ENCODE measurements around the gene IRF2BPL.
"Not testable (repeated sequence)": the region's sequence is repeated elsewhere in the genome, so short reads cannot be mapped to it uniquely, and the experiment has no call there.

Gene IRF2BPL

DNA sequence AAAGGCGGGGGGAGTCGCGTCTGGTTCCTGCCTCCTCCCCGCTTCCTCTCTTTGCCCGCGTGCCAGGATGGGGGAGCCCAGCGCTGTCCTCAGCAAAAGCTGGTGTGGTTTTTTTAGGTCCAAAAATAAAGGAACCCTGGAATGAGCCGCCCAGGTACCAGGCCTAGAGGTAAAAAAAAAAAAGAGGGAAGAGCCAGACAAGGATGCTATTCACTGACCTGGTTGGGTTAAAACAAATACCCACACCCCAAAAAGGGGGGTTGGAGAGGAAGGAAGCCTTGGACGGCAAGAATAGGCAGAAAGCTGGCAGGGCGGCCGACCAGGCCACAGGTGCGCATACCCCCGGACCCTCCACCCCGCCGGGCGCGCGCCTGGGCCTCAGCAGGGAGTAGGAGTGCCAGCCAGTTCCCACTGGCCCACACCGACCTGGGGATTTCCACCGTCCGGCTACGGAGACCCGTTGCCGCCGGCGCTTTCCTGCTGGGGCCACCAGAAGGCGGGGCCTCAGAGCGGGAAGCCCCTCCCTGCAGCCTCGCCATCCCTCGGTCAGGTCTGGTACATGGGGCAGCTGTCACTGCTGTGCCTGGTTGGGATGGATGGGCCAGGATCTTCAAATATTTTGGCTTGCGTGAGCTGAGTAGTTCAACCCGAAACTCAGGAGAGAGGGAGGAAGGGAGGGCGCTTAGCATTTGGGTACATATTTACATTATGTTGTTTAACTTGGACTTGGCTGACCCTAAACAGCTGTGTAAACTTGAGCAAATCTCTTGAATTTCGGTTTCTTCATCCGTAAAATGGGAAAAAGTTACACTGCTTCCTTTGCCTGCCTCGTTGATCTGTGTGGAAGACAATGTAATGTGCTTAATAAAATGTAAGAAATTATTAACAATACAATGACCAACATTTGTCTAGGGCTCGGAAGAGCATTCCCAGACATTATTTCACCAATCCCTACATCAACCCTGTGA is 5.4 kb upstream of the IRF2BPL start:
- DNase-seq (ENCODE audit: low spot score), result peak; percentile 80

DNA sequence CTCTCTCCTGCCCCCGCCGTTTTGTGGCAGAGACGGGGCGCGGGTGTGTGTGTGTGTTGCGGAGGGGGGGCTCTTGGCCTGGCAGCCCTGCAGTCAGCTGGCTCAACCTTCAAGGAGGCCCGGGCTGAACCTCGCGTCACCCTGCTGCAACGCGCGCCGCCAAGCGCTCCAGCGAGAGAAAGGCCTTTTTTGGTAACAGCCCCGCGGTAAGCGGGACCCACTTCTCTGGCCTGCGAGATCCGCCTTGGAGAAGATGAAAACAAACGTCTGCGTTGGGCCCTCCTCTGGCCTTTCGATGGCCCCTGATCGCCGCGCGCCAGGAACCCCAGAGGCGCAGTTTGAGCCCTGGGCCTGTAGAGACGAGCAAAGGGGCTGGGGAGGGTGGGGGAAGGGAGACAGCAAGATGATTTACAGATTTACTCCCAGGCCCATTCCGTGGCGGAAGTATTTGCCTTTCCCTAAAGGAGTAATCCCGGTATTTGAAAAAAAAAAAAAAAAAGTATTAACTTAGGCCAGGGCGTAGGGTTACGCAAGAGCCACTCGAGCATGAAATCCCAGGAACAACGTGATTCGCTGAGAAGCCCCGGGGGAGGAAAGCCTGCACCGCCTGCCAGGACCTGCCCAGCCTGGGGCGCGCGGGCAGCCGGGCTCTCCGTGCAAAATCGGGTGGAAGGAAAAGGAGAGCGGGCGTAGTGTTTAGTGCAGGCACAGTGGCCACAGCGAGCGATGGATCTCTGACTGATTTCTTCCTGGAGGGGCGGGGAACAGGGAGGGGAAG is 4.5 kb upstream of the IRF2BPL start:
- DNase-seq (ENCODE audit: low spot score), result peak; percentile 94

DNA sequence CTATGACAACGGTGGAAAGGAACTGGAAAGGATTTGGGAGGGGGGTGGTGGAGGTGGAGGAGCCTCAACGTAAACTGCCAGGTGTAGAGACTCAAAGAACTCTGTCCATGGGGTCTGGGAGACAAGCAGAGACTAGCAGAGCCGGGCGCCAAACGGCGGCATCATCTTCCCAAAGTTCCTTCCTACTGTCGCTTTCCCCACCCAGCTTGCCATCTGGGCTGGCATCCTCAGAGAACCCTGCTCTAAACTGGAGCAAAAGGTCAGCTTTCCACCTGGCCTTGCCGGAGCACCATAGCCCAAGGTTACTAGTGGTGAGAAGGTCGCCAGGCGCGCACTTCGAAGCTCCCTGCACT is 4.0 kb upstream of the IRF2BPL start:
- DNase-seq (ENCODE audit: low spot score), result no peak

- DNase-seq (ENCODE audit: low spot score), result peak; percentile 67
Observed at GRCh38 chr14:77031759-77032490, 3.4 kb upstream of the IRF2BPL start.

DNA sequence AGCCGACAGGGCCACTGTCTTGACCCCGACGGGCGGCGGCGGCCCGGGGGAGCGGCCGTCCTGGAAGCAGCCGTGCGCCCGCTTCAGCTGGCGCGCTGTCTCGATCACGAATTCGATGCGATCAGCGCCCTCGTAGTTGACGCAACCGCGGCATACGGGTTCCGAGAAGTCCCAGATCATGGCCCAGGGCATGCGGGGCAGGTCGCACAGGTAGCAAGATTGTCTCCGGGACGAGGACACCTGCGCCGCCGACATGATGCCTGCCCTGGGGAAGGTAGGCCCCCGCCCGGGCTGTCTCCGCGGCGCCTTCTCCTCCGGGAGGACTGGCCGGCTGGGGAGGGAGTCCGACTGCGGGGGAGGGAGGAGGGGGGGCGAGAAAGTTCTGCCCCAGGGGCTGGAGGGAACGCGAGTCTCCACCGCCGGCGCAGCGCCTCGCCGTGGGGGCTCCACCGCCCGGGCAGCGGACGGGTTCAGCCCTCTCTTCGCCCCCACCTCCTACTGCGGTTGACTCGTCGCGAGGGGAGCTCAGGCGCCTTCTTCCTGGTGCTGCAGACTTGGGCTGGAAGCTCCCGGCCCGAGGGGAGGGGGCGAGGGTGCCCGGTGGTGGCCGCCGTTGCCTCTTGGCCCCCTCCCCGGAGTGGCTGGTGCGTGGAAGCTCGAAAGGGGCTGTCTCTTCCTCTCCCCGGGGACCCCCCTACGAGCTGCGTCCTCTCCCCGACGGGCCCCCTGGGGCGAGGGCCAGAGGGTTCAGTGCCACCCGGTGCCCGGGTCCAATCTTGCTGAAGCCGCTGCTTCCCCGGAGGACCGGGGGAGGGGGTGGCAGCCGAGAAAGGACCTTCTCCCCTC is 747 bp downstream of the IRF2BPL start:
- DNase-seq (ENCODE audit: low spot score), result peak; percentile 88

DNA sequence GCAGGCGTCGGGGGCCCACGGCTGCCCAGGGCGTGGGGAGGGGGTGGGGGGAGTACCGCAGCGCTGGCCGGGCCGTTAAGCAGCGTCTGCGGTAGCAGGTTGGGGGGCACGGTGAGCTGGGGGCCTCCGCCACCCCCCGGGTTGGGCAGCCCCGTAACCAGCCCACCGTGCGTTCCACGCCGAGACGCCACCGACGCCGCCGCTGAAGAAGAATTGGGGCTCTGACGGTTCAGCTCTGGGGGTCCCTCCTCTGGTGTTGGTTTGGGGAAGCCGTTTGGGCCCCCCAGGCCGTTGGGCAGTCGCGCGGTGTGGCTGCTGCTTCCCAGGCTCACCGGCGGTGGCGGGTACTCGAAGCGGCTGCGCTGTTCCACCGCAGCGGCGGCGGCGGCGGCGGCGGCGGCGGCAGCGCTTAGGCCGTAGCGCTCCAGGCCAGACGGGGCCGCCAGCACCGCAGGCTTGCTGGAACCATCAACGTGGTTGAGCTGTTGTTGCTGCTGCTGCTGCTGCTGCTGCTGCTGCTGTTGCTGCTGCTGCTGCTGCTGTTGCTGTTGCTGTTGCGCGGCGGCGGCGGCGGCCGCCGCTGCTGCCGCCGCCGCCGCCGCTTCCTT is 1.5 kb downstream of the IRF2BPL start:
- DNase-seq (ENCODE audit: low spot score), result peak; percentile 55

DNA sequence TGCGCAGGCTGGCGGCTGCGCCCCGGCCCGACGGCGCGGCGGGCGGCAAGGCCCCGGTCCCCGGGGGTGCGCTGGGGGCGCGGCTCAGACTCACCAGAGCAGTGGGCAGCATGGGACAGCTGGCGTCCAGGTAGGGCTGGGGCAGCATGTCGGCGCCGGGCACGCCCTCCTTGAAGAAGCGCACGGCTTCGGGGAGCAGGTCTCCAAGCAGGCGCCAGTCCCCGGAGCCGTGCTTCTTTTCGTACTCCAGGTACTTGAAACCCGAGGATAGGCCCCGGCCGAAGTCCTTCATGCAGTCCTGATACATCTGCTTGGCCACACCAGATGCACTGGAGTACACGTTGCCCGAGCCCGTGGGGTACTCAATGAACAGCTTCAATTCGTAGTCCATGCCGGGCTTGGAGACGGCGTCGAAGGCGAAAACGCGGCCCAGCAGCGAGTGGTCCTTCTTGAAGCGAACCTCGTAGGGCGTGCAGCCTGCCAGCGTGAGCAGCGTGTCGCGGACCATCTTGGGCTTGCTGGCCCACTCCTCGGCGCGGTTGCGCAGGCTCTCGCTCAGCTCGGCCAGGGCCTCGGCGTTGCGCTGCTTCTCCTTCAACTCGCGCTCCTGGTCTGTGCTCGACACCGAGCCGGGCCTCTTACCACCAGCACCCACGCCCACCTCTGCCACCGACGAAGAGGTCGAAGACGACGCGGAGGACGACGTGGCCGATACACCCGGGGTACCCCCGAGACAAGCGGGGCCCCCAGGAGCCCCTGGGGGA is 2.2 kb downstream of the IRF2BPL start:
- DNase-seq (ENCODE audit: low spot score), result peak; percentile 43

DNA sequence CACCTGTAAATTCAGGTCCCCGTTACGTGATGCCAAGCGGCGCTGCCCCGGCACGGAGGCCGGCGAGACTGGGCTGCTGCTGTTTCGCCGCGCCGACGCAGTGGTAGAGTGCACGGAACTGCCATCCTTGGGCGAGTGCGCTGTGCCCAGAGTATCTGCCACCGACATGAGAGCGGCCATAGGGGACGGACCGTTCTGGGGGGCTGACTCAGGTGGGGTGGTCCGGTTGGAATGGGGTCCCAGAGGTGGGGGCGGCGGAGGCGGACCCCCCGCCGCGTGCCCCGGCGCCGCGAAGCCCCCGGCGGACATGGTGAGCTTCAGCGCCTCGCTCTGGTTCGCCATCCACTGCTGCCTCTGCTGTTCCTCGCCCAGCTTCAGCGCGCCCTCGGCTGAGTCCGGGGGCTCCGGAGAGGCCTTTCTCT is 2.8 kb downstream of the IRF2BPL start:
- no peak for DNase-seq (ENCODE audit: low spot score)

DNA sequence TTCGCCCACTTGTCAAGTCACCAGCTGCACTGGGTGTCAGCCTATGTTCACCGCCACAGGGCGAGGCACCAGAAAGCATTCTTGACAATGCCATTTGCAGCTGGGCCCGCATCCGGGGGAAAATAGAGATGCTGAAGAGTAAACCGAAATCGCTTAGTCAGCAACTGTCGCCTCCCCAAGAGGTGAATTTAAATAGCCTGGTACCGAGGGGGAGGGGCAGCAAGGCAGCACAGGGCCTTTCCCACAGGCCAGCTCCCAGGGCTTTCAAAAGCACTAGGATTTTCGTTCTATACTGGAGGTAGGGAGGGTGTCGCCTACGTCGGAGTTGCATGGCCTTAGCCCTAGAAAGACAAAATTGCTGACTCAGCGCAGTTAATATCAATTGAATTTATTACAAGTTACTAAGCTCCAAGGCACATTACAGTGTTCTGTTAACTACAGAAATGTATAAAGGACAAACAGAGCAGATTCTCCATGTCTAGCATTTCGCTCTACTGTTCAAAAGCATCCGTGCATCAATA is 4.3 kb downstream of the IRF2BPL start:
- peak; percentile 33 for DNase-seq (ENCODE audit: low spot score)

DNA sequence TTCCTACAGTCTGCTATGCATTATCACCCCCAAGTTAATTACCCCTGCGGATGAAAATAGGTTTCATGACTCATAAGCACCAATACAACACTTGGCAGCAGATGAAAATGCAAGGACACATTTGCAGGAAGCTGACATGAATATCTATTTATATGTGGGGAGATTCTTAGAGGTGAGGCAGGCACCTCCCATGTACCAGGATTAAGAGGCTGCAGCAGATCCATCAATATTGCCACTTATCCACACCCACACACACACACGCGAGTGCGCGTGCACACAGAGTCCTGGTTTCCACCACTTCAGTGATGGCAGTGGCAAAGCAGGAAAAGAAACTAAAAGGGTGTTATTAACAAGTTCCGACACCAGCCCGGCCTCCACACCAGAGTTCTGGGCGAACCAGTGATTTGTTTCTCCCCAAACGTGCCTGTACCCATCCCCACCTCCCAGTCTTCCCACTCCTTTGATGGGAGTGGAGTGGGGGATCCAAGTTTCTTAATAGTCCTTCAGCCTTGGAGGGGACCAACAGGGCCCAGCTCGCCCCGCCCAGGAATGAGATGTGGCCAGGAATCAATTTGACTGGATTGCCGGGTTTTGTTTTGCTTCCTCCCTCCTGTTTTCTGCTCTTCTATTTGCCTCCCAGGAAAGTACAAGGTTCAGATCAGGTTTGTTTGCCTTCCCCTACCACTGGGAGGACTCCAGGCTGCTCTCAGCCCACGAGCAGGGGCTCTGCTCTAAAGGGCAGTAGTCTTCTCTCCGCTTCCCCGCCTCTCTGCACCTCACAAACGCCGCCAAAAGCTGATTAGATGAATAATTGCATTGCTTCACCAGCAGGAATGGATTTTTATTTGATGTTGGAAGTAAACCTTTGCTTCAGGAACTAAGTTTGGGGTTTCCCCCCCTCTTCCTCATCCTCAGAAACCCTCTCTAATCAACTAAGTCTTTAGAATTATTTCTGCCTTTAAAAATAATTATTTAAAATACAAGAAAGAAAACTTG is 5.2 kb downstream of the IRF2BPL start:
- DNase-seq (ENCODE audit: low spot score), result peak; percentile 56

GRCh38 chr14:77022236-77022852 is 6.2 kb downstream of the IRF2BPL start:
- no peak for DNase-seq (ENCODE audit: low spot score)

DNA sequence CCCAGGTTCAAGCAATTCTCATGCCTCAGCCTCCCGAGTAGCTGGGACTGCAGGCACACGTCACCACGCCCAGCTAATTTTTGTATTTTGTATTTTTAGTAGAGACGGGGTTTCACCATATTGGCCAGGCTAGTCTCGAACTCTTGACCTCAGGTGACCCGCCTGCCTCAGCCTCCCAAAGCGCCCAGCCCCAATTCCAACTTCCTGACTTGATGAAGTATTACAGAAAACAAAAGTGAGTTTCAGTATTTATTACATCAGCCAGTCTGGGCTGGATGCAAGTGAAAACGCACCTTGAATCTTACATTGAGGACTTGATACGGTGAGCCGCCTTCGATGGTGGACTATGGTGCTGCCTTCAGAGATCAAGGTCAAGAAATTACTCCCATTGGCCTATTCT is 7.1 kb downstream of the IRF2BPL start:
- DNase-seq (ENCODE audit: low spot score), result not testable (repeated sequence)

- DNase-seq (ENCODE audit: low spot score), result no peak
Observed at GRCh38 chr14:77018785-77019184, 9.7 kb downstream of the IRF2BPL start.

- no peak for DNase-seq (ENCODE audit: low spot score)
Observed at GRCh38 chr14:77017666-77018065, 10.8 kb downstream of the IRF2BPL start.

GRCh38 chr14:77014734-77015133 is 13.8 kb downstream of the IRF2BPL start:
- DNase-seq (ENCODE audit: low spot score), result no peak

GRCh38 chr14:77014004-77014604 is 14.4 kb downstream of the IRF2BPL start:
- peak; percentile 58 for DNase-seq (ENCODE audit: low spot score)

GRCh38 chr14:77012193-77012765 is 16.2 kb downstream of the IRF2BPL start:
- no peak for DNase-seq (ENCODE audit: low spot score)

All from GM03348 (cell line).